Left hindlimb (tissue), 1 donor: Measurements from ENCODE around the gene ADGRG2.
"Not testable (repeated sequence)": the region's sequence is repeated elsewhere in the genome, so short reads cannot be mapped to it uniquely, and the experiment has no call there.

Experiments used
- DNase-seq: peaks from one replicate; pipeline ENCODE4 v3.0.0-alpha.2; 2018

Gene ADGRG2

DNA sequence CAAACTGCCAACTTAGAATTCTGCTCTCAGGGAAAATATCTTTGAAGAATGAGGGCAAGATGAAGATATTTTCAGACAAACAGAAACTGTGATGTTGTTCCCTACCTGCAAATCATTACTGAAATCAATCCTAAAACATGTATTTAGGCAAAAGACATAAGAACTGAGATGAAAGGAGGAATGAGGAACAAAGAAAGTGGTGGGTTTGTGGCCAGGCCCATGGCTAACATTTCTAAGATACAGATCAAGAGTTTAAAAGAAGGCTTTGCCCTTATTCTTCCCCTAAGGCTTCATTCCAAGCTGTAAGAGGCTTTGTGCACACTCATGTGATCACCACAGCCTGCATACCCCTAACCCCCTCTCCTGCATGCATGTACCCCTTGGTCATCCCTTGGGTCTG is 46.5 kb downstream of the ADGRG2 start:
- no peak for DNase-seq

DNA sequence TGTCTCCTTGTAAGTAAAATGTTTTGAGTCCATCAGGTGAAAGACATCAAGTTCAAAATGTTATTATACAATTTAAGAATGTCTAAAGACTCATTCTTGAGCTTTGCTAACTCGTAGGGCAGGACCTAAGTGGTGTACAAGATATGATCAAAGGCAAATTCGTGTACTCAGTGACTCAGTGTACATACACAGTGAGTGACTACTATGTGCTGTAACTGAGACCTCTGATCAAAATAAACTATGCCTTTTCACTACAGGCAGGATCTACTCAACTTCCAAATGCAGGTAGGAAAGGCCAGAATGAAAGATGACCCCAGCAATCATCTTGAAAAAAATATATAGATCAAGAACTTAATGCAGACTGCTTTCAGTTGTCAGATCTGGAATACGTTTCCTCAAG is 49.9 kb downstream of the ADGRG2 start:
- no peak for DNase-seq

GRCh38 chrX:19070555-19070994 is 51.7 kb downstream of the ADGRG2 start:
- DNase-seq = no peak

GRCh38 chrX:19066987-19067386 is 55.3 kb downstream of the ADGRG2 start:
- DNase-seq = not testable (repeated sequence)

GRCh38 chrX:19065535-19065934 is 56.7 kb downstream of the ADGRG2 start:
- no peak for DNase-seq

DNA sequence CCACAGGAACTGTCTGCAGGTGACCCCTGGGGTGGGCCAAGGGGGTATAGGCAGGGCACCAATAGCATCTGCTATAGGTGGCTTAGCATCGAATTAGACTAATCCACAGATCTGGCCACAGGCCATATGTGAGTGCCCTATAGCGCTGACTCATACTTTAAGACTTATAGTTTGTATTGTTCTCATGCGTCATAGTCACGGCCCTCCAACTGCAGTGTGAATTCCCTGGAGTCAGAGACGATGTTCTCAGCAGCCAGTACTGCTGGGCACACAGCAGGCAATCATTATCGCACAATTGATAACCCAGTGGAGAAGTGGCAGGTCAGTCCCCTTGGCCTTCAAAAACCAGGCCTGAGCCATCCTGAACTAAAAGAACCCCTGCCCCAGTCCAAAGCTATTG is 58.1 kb downstream of the ADGRG2 start:
- DNase-seq = no peak

- DNase-seq = no peak
Observed at GRCh38 chrX:19063030-19063429, 59.2 kb downstream of the ADGRG2 start.

- DNase-seq = no peak
Observed at GRCh38 chrX:19059067-19059466, 63.2 kb downstream of the ADGRG2 start.

DNA sequence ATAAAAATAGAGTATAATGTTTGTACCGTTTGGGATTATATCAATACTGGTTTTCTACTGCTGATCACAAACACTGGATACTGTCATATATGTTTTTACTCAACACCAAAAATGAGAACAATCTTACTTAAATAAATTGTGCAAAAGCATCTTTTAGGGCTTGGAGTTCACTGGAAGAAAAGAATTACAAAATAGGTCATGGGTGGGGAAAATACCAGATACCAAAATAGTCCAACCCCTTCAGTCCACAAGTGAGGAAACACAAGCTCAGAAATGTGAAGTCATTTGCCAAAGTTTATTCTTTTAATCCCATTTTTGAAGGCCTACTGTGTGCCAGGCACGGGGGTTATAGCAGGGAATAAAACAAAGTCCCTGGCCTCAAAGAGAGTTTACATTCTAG is 64.4 kb downstream of the ADGRG2 start:
- DNase-seq = no peak

DNA sequence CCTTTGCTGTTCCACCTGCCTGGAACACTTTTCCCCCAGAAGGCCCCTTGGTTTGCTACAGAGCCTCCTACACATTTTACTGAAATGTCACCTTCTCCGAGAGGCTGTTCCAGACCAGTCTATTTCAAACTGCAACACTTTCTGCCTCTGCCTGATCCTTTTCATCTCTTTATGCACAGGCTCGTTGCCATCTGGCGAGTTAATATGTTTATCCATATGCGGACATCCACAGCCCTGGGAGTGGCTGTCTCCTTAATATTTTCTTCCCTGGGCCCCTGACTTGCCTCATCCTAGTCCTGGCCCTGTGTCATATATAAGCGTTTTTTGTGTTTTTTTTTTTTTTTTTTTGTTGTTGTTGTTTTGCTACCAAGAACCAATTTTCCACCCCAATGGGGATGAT is 73.2 kb downstream of the ADGRG2 start:
- no peak for DNase-seq

DNA sequence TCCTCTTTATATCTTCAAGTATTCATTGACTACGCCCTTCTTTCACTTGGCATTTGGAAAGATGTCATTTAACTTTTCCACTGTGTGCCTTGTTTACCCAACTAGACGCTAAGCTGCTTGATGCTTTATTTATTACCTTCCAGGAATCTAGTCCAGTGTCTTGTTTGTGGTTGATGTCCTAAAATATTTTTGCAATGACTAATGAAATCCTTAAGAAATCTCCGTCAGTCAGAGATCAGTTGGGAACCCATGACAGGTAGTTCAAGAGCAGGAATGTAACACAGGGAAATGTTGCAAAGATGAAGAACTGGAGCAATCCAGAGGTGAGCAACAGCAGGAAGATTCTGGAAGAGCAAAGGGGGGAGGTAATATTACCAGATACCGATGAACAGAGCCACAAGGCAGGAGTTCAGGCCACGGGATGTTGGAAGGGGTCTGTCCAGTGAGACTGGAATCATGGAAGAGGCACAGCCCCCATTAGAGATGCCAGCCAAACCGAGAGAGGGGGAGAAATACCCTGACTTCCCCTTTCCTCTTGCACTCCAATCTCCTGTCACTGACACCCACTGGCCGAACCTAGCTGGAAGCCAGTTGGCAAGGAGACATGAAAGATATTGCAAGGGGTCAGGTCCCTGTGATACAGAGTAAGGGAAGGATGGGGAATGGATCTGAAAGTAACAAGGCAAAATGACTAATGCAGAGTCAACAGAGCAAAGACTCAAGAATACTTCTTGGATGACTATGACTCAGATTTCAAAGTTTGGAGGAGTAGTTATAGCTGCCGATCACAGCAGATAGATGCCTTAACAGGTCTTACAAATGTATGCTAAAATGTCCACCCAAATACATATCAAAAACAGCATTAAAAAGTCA is 75.7 kb downstream of the ADGRG2 start:
- no peak for DNase-seq

GRCh38 chrX:19040373-19040772 is 81.9 kb downstream of the ADGRG2 start:
- DNase-seq = no peak

DNA sequence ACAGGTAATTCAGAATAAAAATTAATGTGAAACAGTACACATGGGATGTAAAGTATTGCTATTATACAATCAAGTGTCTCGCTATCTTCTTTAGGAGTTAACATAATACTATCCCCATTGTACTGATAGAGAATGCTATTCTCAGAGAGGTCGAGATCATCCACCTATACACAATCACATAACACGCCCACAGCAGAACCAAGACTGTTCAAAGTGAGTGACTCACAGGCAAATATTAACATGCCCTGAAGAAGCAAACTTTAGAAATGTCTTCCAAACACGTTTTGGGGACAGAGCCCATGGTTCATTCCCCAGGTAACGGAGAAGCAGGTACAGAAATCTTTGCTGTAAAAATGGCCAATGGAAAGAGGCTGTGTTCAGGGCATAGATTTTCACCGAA is 88.2 kb downstream of the ADGRG2 start:
- DNase-seq = no peak

DNA sequence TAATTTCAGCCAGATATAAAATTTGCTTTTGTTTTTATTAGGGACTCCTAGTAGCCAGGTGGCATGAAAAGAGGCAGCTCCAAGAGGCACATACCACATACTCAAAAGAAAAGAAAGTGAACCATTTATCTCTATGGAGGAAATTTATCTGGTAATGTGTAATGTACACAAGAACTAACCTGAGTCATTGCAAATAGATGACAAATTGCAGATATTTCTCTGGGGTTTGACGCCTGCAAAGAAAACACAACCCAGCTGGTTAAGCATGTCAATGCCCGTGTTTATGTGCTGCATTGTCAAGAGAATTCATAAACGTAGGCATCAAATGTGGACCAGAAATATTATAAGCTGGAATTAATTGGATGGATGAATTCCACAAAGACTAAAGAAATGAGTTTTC is 91.5 kb downstream of the ADGRG2 start:
- no peak for DNase-seq

GRCh38 chrX:19028560-19028959 is 93.7 kb downstream of the ADGRG2 start:
- no peak for DNase-seq

DNA sequence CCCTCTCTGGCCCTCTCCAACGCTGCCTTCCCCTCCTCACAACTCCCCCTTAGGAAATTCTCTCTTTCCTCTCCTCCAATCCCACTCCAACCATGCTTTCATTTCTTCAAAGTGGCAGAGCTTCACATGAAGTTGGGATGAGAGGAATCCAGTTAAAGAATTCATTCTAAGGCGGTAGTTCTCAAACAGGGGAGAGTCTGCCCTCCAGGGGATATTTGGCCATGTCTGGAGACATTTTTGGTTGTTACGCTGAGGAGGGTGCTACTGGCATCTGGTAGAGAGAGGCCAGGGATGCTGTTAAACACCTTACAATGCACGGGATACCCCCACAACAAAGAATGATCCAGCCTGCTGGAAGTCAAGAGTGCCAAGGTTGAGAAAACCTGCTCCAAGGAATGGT is 97.9 kb downstream of the ADGRG2 start:
- no peak for DNase-seq

GRCh38 chrX:19019996-19020395 is 102.3 kb downstream of the ADGRG2 start:
- no peak for DNase-seq

DNA sequence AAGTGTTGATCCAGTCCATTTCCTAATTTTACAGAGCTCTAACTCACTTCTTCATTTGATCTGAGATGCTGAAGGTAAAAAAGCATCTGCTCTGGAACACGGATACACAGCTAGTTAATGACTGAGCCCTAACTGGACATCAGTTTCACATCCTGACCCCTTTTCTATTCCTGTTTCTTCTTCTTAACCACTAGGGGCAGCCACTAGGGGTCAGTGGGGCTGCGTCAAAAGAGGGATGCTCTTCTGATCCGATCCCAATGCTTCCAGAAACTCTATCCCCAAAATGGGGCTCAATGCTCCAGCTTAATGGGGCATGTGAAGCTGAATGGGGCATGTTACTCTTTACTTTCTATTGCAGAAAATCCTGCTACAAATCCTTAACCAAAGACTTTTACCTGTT is 105.0 kb downstream of the ADGRG2 start:
- no peak for DNase-seq

DNA sequence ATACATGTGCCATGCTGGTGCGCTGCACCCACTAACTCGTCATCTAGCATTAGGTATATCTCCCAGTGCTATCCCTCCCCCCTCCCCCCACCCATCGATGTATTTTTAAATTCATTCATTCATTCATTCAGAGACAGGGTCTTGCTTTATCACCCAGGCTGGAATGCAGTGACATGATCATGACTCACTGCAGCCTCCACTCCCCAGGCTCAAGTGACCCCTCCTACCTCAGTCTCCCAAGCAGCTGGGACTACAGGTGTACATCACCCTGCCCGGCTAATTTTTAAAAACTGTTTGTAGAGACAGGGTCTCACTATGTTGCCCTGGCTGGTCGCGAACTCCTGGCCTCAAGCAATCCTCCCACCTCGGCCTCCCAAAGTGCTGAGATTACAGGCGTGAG is 105.7 kb downstream of the ADGRG2 start:
- DNase-seq = not testable (repeated sequence)

DNA sequence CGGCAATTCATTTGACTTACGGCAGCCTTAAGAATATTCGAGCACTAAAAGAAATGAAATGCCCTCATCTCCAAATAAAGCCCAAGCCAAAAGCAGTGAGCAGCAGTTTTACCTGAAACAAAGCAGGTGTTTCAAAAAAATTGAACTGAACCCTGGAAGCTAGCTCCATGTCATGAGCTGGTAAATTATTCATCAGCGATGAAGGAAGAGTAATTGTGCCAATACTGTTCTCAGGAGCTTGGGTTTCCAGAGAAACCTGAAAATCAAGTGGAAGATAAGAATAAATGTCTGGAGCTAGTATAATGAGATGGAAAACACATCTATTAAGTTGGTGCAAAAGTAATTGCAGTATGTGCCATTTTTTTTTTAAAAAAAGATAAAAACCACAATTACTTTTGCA is 114.4 kb downstream of the ADGRG2 start:
- no peak for DNase-seq

GRCh38 chrX:19007011-19007410 is 115.3 kb downstream of the ADGRG2 start:
- no peak for DNase-seq

DNA sequence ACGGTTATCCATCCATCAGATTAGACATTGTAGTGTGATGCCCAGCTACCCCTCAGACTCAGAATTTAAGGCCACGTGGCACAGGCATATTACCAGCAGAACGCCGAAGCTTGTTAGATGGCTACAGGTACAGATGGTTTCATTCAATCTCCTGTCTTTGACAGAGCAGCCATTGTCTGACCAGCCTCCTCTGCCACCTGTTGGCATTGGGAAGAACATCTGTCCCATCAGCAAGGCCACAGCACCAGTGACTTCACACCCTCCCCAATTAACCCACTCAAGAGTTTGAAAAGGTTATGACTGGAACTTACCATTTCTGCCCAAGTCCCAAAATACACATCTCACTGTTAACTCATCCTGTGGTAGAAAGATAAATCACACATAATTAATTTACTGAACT is 116.4 kb downstream of the ADGRG2 start:
- DNase-seq = no peak

GRCh38 chrX:19003756-19004155 is 118.5 kb downstream of the ADGRG2 start:
- no peak for DNase-seq

DNA sequence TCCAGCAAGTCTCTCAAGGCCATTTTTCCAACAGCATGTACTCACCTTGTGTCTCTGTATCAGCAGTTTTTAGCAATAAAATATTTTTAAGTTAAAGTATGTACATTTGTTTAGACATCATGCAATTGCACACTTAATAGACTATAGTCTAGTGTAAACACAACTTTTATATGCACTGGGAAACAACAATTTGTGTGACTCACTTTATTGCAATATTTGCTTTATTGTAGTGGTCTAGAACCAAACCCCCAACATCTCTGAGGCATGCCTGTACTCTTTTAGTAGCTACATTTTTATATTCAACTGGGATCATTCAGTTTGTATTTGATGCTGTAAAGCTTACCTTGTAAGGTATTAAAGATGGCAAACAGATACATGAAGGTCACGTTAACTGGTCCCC is 123.6 kb downstream of the ADGRG2 start:
- no peak for DNase-seq

- no peak for DNase-seq
Observed at GRCh38 chrX:18997916-18998315, 124.4 kb downstream of the ADGRG2 start.
